Esophagus muscularis mucosa (tissue), 3 donors: ENCODE measurements around the gene PTCHD1.

Experiments used
- CTCF ChIP-seq, 3 experiments: fragments of 200-600 bp in 2 of 3; fragments of 450-650 bp in 1 of 3; sonication (generic) in 2 of 3; IDR thresholded peaks; one replicate each; pipeline ENCODE4 v1.5.1; 2017 to 2019; ENCODE audit warnings: antibody characterized with exemption in 3 of 3, mild to moderate bottlenecking in 2 of 3, moderate library complexity in 1 of 3
- POLR2A ChIP-seq: fragments of 450-650 bp; IDR thresholded peaks from one replicate; pipeline ENCODE4 v1.6.1; 2017; ENCODE audit warnings: antibody characterized with exemption, moderate library complexity, mild to moderate bottlenecking, low read depth

GRCh38 chrX:23435108-23435507 is 100.5 kb downstream of the PTCHD1 start:
- TF ChIP-seq POLR2A, result no peak
- TF ChIP-seq CTCF (IDR thresholded peaks at IDR 0.05), result no peak
